ENCODE measurements around the gene EGR2. TPM values are rescaled to one million over a fixed set of nuclear protein-coding genes. Genes with fewer than 3 reads are reported as not detected.

Gene EGR2
- total RNA-seq, 2 donors from 2014 or later = 0.20 to 8.2 TPM

- intact Hi-C loops (cut with DNase I) = loop anchor here (5.0 kb wide), 1 partner anchor 192 kb away; no protein-coding TSS in a partner anchor
- Histone ChIP-seq H3K27me3 (no peaks in the 10 kb centered on the region), H3K9me3 (no peaks in the 10 kb centered on the region), H3K4me1 (peaks cover 13% of the 10 kb centered on the region), H3K4me3 (peak within 1 kb of the TSS; percentile 95), H3K9ac (ENCODE audit: low read depth in 2 of 2, low read length in 2 of 2) (peak within 1 kb of the TSS; percentile 63 to 86), H3K36me3 (no peaks in the 10 kb centered on the region), H3K27ac (peak within 1 kb of the TSS; percentile 88)
- peak; percentile 80 for DNase-seq
- TF ChIP-seq CTCF (IDR thresholded peaks at IDR 0.05) = no peak
These were observed 11.6 kb downstream of the EGR2 start, which contains the start of gene ADO for GRCh38 chr10:62804356-62805230. Gene ADO (plus strand): TSS chr10:62804720. CDS start chr10:62805060, 340 bp downstream.

- H3K4me1 ChIP-seq = peaks cover 13% of the 10 kb centered on the region
- no peaks in the 10 kb centered on the region for H3K27me3 ChIP-seq
- peak overlapping the region; percentile 54 to 63 for H3K9ac ChIP-seq (ENCODE audit: low read depth in 2 of 2, low read length in 2 of 2)
- DNase-seq = no peak
- H3K9me3 ChIP-seq = no peaks in the 10 kb centered on the region
- H3K4me3 ChIP-seq = peak overlapping the region; percentile 95
- intact Hi-C loops (cut with DNase I) = loop anchor here (5.0 kb wide), 1 partner anchor 192 kb away; no protein-coding TSS in a partner anchor
- no peak for TF ChIP-seq CTCF (IDR thresholded peaks at IDR 0.05)
- H3K27ac ChIP-seq = peak overlapping the region; percentile 88
- H3K36me3 ChIP-seq = no peaks in the 10 kb centered on the region
These were observed 12.3 kb downstream of the EGR2 start for GRCh38 chr10:62803724-62804355.

GRCh38 chr10:62801871-62802270, 14.3 kb downstream of the EGR2 start:
- no peaks in the 10 kb centered on the region for H3K36me3 ChIP-seq
- H3K27me3 ChIP-seq = no peaks in the 10 kb centered on the region
- H3K4me1 ChIP-seq = peaks cover 10% of the 10 kb centered on the region
- no peak for DNase-seq
- intact Hi-C loops (cut with DNase I) = loop anchor here (5.0 kb wide), 1 partner anchor 190 kb away; no protein-coding TSS in a partner anchor
- no peaks in the 10 kb centered on the region for H3K9me3 ChIP-seq
- no peak for TF ChIP-seq CTCF (IDR thresholded peaks at IDR 0.05)
- H3K4me3 ChIP-seq = no peak overlapping the region
- H3K27ac ChIP-seq = no peak overlapping the region
- no peak overlapping the region for H3K9ac ChIP-seq (ENCODE audit: low read depth in 2 of 2, low read length in 2 of 2)

- no peaks in the 10 kb centered on the region for H3K27me3 ChIP-seq
- H3K36me3 ChIP-seq = no peaks in the 10 kb centered on the region
- no peak overlapping the region for H3K4me3 ChIP-seq
- intact Hi-C loops (cut with DNase I) = no loop called here
- TF ChIP-seq CTCF (IDR thresholded peaks at IDR 0.05) = no peak
- no peak overlapping the region for H3K27ac ChIP-seq
- no peaks in the 10 kb centered on the region for H3K4me1 ChIP-seq
- DNase-seq = no peak
- H3K9me3 ChIP-seq = no peaks in the 10 kb centered on the region
- H3K9ac ChIP-seq (ENCODE audit: low read depth in 2 of 2, low read length in 2 of 2) = no peak overlapping the region
These were observed 19.3 kb downstream of the EGR2 start for GRCh38 chr10:62796896-62797295.

- intact Hi-C loops (cut with DNase I) = no loop called here
- no peak for TF ChIP-seq CTCF (IDR thresholded peaks at IDR 0.05)
- Histone ChIP-seq H3K27me3 (no peaks in the 10 kb centered on the region), H3K9ac (ENCODE audit: low read depth in 2 of 2, low read length in 2 of 2) (no peak overlapping the region), H3K4me3 (no peak overlapping the region), H3K4me1 (no peaks in the 10 kb centered on the region), H3K9me3 (no peaks in the 10 kb centered on the region), H3K27ac (no peak overlapping the region), H3K36me3 (no peaks in the 10 kb centered on the region)
- DNase-seq = no peak
These were observed 20.4 kb downstream of the EGR2 start for GRCh38 chr10:62795762-62796161.
